ENCODE results near the gene KIRREL3. TPM values are rescaled to one million over a fixed set of nuclear protein-coding genes. Genes with fewer than 3 reads are reported as not detected.

Gene KIRREL3
- total RNA-seq, 4 donors from 2014 or later, result 0.82 to 15.7 (median 1.4) TPM; not detected in 1

DNA sequence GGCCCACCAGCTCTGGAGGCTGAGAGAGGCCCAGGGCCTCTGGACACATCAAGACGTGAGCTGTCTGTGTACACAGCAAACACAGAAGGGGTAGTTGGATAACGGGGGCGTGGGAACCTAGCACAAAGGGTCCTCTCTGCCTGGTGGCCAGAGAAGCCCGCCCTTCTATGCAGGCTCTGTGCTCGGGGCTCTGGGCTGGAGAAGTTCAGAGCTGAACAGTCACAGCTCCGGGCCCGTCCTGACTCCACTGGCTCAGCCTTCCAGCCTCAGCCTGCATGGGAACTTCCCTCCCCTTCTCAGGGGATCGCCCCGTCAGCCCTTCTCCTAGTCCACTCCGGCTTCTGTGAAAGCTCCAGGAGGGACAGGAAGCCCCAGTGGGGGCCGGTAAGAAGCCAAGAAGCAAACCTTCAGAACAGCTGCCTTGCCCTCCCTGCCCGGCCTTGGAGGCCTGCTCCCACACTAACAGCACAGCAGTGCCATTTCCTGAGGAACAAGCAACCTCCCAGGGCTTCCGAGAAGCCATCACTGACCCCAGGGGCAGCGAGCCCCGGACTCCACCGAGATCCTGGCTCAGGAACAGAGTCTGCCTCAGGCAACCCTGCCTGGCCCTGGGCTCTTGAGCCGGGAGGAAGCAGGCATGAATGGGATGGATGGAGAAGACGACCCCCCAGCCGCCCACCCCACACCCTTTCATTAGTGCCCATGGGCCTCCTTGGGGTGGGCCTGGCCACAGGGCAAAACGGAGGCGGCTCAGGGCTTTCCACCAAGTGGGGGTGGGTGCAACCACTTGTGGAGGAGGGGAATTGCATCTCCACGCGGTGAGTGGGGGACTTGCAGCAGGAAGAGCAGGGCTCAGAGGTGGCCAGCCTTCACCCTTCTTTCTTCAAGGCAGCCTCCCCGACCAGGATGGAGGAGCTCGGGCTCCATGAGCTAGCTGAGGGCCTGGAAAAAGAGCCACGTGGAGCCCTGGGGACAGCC, 525.3 kb downstream of the KIRREL3 start:
- in situ Hi-C loops (cut with MboI; ENCODE audit: low pct_ligation_motif_present in 1 of 4, low pct_unique_long_range_greater_than_20kb in 1 of 4, low sequenced_read_pairs in 3 of 4), result loop anchor here in 1 of 4 donors (5.0 to 25.0 kb wide), 2 partner anchors 33 to 163 kb away; partner anchors contain the start of gene DCPS
- no peaks in the 10 kb centered on the region for H3K36me3 ChIP-seq
- intact Hi-C loops (cut with DNase I; ENCODE audit: low total_unique reads), result no loop called here

DNA sequence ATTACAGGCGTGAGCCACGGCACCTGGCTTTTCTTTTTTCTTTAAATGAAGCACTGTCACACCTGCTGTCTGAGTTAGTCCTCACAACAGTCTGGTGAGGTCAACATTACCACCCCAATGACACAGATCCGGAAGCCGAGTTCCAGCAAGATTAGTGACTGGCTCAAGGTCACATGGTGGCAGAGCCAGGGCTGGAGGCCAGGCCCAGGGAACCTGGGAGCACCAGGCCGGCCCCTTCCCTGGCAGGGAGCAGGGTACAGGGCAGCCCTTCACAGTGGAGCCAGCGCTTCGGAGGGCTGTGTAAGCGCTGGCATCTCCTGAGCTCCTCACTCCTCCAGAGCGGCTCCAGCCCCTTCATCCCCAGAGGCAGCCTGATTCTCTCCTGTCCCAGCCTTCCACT, 526.4 kb downstream of the KIRREL3 start:
- H3K27me3 ChIP-seq, result peaks cover 54% of the 10 kb centered on the region
- intact Hi-C loops (cut with DNase I; ENCODE audit: low total_unique reads) (no loop called here), in situ Hi-C loops (cut with MboI; ENCODE audit: low pct_ligation_motif_present in 1 of 4, low pct_unique_long_range_greater_than_20kb in 1 of 4, low sequenced_read_pairs in 3 of 4) (no loop called here)
- H3K9me3 ChIP-seq, result no peaks in the 10 kb centered on the region
- H3K4me1 ChIP-seq, result no peaks in the 10 kb centered on the region
- WGBS, 2 donors (ENCODE audit: low coverage in 1 of 2), result 75% methylated on average over 8 of the region's 9 CpGs; no CpG with 5 or more reads in 1 of the 2 donors
- DNase-seq, result no peak
- TF ChIP-seq EP300 (IDR thresholded peaks at IDR 0.05; ENCODE audit: low read depth) (no peak), POLR2AphosphoS5 (IDR thresholded peaks at IDR 0.05) (no peak), POLR2A (IDR thresholded peaks at IDR 0.05) (no peak)
- TF ChIP-seq, protein P1, sequence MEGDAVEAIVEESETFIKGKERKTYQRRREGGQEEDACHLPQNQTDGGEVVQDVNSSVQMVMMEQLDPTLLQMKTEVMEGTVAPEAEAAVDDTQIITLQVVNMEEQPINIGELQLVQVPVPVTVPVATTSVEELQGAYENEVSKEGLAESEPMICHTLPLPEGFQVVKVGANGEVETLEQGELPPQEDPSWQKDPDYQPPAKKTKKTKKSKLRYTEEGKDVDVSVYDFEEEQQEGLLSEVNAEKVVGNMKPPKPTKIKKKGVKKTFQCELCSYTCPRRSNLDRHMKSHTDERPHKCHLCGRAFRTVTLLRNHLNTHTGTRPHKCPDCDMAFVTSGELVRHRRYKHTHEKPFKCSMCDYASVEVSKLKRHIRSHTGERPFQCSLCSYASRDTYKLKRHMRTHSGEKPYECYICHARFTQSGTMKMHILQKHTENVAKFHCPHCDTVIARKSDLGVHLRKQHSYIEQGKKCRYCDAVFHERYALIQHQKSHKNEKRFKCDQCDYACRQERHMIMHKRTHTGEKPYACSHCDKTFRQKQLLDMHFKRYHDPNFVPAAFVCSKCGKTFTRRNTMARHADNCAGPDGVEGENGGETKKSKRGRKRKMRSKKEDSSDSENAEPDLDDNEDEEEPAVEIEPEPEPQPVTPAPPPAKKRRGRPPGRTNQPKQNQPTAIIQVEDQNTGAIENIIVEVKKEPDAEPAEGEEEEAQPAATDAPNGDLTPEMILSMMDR (IDR thresholded peaks at IDR 0.05), result no peak
- no peaks in the 10 kb centered on the region for H3K36me3 ChIP-seq
- H3K4me3 ChIP-seq, result no peak overlapping the region
- no peak overlapping the region for H3K27ac ChIP-seq

More for the DNA sequence above, 525.3 kb downstream of the KIRREL3 start:
- peaks cover 54% of the 10 kb centered on the region for H3K27me3 ChIP-seq
- H3K9me3 ChIP-seq, result no peaks in the 10 kb centered on the region
- no peak overlapping the region for H3K27ac ChIP-seq
- WGBS, 2 donors (ENCODE audit: low coverage in 1 of 2), result 66% methylated on average over 24 of the region's 26 CpGs; no CpG with 5 or more reads in 1 of the 2 donors
- DNase-seq, result no peak
- TF ChIP-seq EP300 (IDR thresholded peaks at IDR 0.05; ENCODE audit: low read depth), result no peak
- no peak for TF ChIP-seq POLR2A (IDR thresholded peaks at IDR 0.05)
- no peak for TF ChIP-seq POLR2AphosphoS5 (IDR thresholded peaks at IDR 0.05)
- TF ChIP-seq, protein P1 (IDR thresholded peaks at IDR 0.05), result no peak
- H3K4me3 ChIP-seq, result no peak overlapping the region
- peaks cover 2 to 10% (median 2%) of the 10 kb centered on the region in 4 donors for H3K4me1 ChIP-seq

DNA sequence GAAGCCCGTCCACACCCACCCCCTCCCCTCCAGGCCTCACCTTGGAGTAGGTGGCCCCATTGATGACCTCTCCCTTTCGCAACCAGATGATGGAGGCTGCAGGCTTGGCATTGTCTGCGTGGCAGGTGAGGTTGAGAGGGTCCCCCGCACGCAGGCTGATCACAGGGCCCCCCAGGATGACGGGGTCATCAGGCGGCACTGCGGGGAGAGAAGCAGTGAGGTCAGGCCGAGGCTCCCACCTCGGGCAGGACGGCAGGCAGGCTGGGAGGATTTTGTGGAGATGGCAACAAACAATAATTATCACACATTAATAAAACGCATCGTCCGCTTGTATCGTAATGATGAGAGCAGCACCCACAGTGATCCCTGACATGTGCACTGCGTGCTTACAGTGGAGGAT, 527.3 kb downstream of the KIRREL3 start:
- Histone ChIP-seq H3K9me3 (no peaks in the 10 kb centered on the region), H3K27me3 (peaks cover 56% of the 10 kb centered on the region), H3K4me1 (no peaks in the 10 kb centered on the region), H3K4me3 (no peak overlapping the region), H3K27ac (no peak overlapping the region), H3K36me3 (no peaks in the 10 kb centered on the region)
- TF ChIP-seq, protein P1 (IDR thresholded peaks at IDR 0.05), result no peak
- TF ChIP-seq POLR2AphosphoS5 (IDR thresholded peaks at IDR 0.05) (no peak), POLR2A (IDR thresholded peaks at IDR 0.05) (no peak), EP300 (IDR thresholded peaks at IDR 0.05; ENCODE audit: low read depth) (no peak)
- in situ Hi-C loops (cut with MboI; ENCODE audit: low pct_ligation_motif_present in 1 of 4, low pct_unique_long_range_greater_than_20kb in 1 of 4, low sequenced_read_pairs in 3 of 4) (no loop called here), intact Hi-C loops (cut with DNase I; ENCODE audit: low total_unique reads) (no loop called here)
- no peak for DNase-seq
- 87 to 93% methylated on average over 3 to 15 of the region's 16 CpGs for WGBS, 2 donors (ENCODE audit: low coverage in 1 of 2)

DNA sequence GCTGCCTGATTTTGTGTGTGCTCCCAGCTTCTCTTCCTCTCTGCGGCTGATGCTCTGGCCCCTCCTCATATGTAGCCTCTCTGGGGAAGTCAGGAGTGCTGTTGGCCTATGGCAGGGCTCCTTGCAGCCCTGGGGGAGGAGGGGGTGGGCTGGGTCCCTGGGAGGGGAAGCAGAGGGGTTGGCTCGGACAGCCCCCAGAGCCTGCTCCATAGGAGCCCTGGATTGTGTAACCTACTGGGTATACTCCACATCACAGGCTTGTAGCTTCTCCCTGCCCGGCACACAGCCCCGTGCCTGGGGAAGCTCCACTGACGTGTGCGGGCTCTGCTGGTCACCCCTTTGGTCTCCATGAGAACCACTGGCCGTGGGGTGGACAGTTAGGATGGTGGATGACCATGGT, 531.3 kb downstream of the KIRREL3 start:
- no peak for DNase-seq
- H3K4me3 ChIP-seq, result no peak overlapping the region
- H3K36me3 ChIP-seq, result no peaks in the 10 kb centered on the region
- intact Hi-C loops (cut with DNase I; ENCODE audit: low total_unique reads), result no loop called here
- in situ Hi-C loops (cut with MboI; ENCODE audit: low pct_ligation_motif_present in 1 of 4, low pct_unique_long_range_greater_than_20kb in 1 of 4, low sequenced_read_pairs in 3 of 4), result no loop called here
- H3K27me3 ChIP-seq, result peaks cover 60% of the 10 kb centered on the region
- WGBS, 2 donors (ENCODE audit: low coverage in 1 of 2), result 82% methylated on average over 7 of the region's 7 CpGs; no CpG with 5 or more reads in 1 of the 2 donors
- TF ChIP-seq POLR2A (IDR thresholded peaks at IDR 0.05) (no peak), POLR2AphosphoS5 (IDR thresholded peaks at IDR 0.05) (no peak), EP300 (IDR thresholded peaks at IDR 0.05; ENCODE audit: low read depth) (no peak)
- TF ChIP-seq, protein P1 (IDR thresholded peaks at IDR 0.05), result no peak
- H3K4me1 ChIP-seq, result peaks cover 0 to 10% (median 4%) of the 10 kb centered on the region in 4 donors
- H3K27ac ChIP-seq, result no peak overlapping the region
- no peaks in the 10 kb centered on the region for H3K9me3 ChIP-seq
